RWPE2 (cell line): Measurements from ENCODE around the gene EXOC6B.

Experiments used
- ATAC-seq: fragments of 200-7000 bp; cut with Tn5 transposase; 3 replicates; pipeline ENCODE4 v1.9.1; 2021; ENCODE audit warnings: low read depth
- DNase-seq: peaks from one replicate; pipeline ENCODE4 v3.0.0-alpha.2; 2020; ENCODE audit warnings: low spot score
- H3K27ac ChIP-seq: fragments of 450-650 bp; 2 replicates; pipeline ENCODE4 v1.5.1; 2017; ENCODE audit warnings: mild to moderate bottlenecking; ENCODE audit not compliant: poor library complexity, severe bottlenecking
- H3K27me3 ChIP-seq: fragments of 250-450 bp; sonication (Bioruptor Pico); 2 replicates; pipeline ENCODE4 v1.5.1; 2021; ENCODE audit warnings: mild to moderate bottlenecking, moderate library complexity; ENCODE audit not compliant: insufficient read depth, poor library complexity, severe bottlenecking
- H3K36me3 ChIP-seq: fragments of 250-450 bp; sonication (Bioruptor Pico); 2 replicates; pipeline ENCODE4 v1.5.1; 2020; ENCODE audit warnings: low read depth, mild to moderate bottlenecking, moderate library complexity
- H3K4me1 ChIP-seq: fragments of 250-450 bp; sonication (Bioruptor Pico); 2 replicates; pipeline ENCODE4 v1.5.1; 2021; ENCODE audit warnings: mild to moderate bottlenecking, moderate library complexity; ENCODE audit not compliant: insufficient read depth, poor library complexity, severe bottlenecking
- H3K4me3 ChIP-seq: fragments of 250-450 bp; sonication (Bioruptor Pico); 2 replicates; pipeline ENCODE4 v1.5.1; 2021; ENCODE audit warnings: mild to moderate bottlenecking, moderate library complexity; ENCODE audit not compliant: severe bottlenecking
- H3K9me3 ChIP-seq: fragments of 250-450 bp; sonication (Bioruptor Pico); 2 replicates; pipeline ENCODE4 v1.5.1; 2021; ENCODE audit warnings: mild to moderate bottlenecking, moderate library complexity; ENCODE audit not compliant: severe bottlenecking
- TF ChIP-seq, protein P1 (sequence below): fragments of 450-650 bp; IDR thresholded peaks from one replicate; pipeline ENCODE4 v1.5.1; 2017; ENCODE audit warnings: mild to moderate bottlenecking, moderate library complexity; ENCODE audit not compliant: poor library complexity, severe bottlenecking

EXOC6B gene

DNA sequence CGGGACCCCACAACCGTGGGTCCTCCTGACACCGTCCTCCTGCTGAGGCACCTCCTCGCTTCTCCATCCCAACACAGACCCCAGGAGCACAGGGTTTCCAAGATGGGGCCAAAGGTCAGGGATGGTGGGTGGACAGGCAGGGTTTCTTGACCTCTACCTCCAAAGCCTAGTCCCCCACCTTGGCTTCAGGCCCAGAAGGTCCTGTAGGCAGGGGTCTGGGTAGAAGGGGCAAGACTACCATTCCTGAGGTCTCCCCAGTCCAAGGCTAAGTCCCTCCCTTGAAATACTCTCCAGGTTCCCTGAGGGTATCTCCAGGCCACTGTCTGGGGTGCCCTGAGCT lies 685.2 kb downstream of the EXOC6B start:
- no peak overlapping the region for H3K4me3 ChIP-seq
- no peaks in the 10 kb centered on the region for H3K36me3 ChIP-seq
- H3K9me3 ChIP-seq = no peaks in the 10 kb centered on the region
- no peak overlapping the region for H3K27ac ChIP-seq
- no peak for ATAC-seq
- peaks cover 7% of the 10 kb centered on the region for H3K4me1 ChIP-seq
- no peaks in the 10 kb centered on the region for H3K27me3 ChIP-seq
- TF ChIP-seq, protein P1, sequence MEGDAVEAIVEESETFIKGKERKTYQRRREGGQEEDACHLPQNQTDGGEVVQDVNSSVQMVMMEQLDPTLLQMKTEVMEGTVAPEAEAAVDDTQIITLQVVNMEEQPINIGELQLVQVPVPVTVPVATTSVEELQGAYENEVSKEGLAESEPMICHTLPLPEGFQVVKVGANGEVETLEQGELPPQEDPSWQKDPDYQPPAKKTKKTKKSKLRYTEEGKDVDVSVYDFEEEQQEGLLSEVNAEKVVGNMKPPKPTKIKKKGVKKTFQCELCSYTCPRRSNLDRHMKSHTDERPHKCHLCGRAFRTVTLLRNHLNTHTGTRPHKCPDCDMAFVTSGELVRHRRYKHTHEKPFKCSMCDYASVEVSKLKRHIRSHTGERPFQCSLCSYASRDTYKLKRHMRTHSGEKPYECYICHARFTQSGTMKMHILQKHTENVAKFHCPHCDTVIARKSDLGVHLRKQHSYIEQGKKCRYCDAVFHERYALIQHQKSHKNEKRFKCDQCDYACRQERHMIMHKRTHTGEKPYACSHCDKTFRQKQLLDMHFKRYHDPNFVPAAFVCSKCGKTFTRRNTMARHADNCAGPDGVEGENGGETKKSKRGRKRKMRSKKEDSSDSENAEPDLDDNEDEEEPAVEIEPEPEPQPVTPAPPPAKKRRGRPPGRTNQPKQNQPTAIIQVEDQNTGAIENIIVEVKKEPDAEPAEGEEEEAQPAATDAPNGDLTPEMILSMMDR = no peak
- DNase-seq = no peak

DNA sequence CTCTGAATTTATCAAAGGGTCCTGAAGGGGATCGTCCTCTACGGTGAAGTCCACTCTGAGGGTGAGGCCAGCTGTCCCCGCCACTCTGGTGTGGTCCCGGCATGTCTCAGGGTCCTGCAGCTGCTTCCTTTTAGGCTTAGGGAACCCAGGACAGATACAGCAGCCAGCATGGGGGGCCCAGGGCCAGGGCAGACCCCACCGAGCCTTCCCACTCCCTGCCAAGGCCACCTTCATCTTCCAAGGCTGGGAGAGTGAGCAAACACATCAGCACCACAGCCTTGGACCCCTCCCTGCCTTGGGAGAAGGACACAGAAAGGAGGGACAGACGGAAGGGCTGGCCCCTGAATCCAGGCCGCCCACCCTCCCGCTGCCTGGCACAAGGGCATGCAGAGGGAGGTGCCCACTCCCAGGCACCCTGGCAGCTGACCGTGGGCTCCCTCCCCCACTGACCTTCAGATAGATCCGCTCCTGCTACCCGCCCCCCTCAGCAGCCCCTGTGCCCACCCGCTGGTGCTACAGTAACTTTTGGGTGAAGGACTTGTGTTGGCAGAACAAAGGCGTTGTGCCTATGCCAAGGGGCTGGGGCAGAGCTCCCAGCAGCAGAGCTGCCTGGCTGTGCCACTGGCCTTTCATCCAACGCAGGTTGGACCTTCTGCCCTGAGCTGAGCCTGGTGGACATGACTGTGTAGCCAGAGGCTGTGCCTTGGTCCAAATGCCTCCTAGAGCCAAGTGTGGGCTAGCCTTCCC lies 685.8 kb downstream of the EXOC6B start:
- no peaks in the 10 kb centered on the region for H3K27me3 ChIP-seq

DNA sequence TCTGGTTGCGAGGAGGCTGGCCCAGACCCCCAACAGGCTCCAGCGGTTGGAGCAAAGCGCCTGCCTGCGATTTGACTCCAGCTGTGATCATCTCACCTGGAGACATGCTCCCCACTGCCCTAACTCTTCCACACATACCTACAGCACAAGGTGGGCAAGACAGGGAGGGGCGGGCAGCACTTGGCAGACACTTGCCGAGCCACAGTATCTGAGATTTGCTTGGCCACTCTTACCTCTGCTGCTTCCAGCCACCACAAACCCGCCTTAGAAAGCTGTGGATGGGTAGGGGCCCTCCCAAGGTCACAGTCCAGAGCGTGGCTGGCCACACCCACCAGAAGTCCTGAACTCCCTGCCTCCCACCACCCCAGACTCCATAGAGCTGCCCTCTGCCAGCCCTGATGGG lies 686.4 kb downstream of the EXOC6B start:
- DNase-seq (no peak), ATAC-seq (no peak)
- Histone ChIP-seq H3K9me3 (no peaks in the 10 kb centered on the region), H3K27me3 (no peaks in the 10 kb centered on the region), H3K4me1 (peaks cover 7% of the 10 kb centered on the region), H3K36me3 (no peaks in the 10 kb centered on the region), H3K4me3 (no peak overlapping the region), H3K27ac (no peak overlapping the region)
- TF ChIP-seq, protein P1 = no peak

More for the DNA sequence above, 685.8 kb downstream of the EXOC6B start:
- DNase-seq = no peak
- Histone ChIP-seq H3K9me3 (no peaks in the 10 kb centered on the region), H3K36me3 (no peaks in the 10 kb centered on the region), H3K4me3 (no peak overlapping the region), H3K27ac (no peak overlapping the region), H3K4me1 (peaks cover 7% of the 10 kb centered on the region)
- TF ChIP-seq, protein P1 = no peak
- no peak for ATAC-seq

DNA sequence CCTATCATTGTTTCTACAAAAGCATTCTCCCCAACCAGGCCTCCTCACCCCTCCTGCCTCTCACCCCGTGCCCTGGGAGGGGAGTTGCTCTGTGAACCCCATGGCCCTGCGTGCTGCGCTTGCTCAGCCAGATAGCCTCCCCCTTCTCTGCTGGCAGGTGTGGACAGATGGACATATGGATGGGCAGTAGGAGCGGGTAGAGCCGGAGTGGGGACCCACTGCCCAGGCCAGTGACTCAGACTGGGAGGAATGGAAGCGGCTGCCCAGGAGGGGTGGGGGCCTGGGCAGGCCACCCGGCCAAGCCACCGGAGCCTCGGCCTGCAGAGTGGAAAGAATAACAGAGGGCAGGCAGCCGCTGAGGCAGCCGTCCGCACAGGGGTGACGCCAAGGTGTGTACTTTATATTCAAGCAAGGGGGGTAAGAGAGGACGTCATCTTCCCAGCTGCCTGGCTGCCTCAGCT lies 686.9 kb downstream of the EXOC6B start:
- Histone ChIP-seq H3K36me3 (no peaks in the 10 kb centered on the region), H3K4me1 (peaks cover 7% of the 10 kb centered on the region), H3K9me3 (no peaks in the 10 kb centered on the region), H3K27ac (peak overlapping the region; percentile 13), H3K27me3 (no peaks in the 10 kb centered on the region), H3K4me3 (no peak overlapping the region)
- ATAC-seq (no peak), DNase-seq (no peak)
- TF ChIP-seq, protein P1 = no peak
